Frontal cortex (tissue), 4 donors: Measurements from ENCODE around the gene TENM4. TPM values are rescaled to one million over a fixed set of nuclear protein-coding genes. Genes with fewer than 3 reads are reported as not detected.

ENCODE experiments used
- DNase-seq, 2 donors: peaks; one replicate each; pipeline ENCODE4 v3.0.0; 2012; ENCODE audit warnings: low spot score in 2 of 2
- FAIRE-seq: peaks from 2 replicates; lab custom pipeline; 2012; peaks lifted over from hg19 to GRCh38; lab: Jason Lieb, UNC
- total RNA-seq: library from RNA; depleted of rRNA; stranded (reverse); fragments of >200 nt; gene quantifications from one replicate; pipeline ENCODE4 v1.2.3, GENCODE V29; 2014
- donor health status: control.
- donor health status: control.
- donor health status: control.

The TENM4 gene
- total RNA-seq, 1 donor from 2014 or later: 55.0 TPM

- DNase-seq: no peak
- FAIRE-seq: no peak
Measured at GRCh38 chr11:79025622-79026021, 415.2 kb downstream of the TENM4 start.

- DNase-seq (no peak), FAIRE-seq (no peak)
Measured at GRCh38 chr11:79025097-79025496, 415.7 kb downstream of the TENM4 start.

GRCh38 chr11:79022265-79022664 lies 418.6 kb downstream of the TENM4 start:
- no peak for FAIRE-seq

GRCh38 chr11:79021601-79022000 lies 419.2 kb downstream of the TENM4 start:
- DNase-seq (no peak), FAIRE-seq (no peak)

More at GRCh38 chr11:79022265-79022664, 418.6 kb downstream of the TENM4 start:
- DNase-seq: no peak

- peak; percentile 60 for FAIRE-seq
- peak in 1 of 2 donors; percentile 14 for DNase-seq
Measured at GRCh38 chr11:79019975-79020374, 420.9 kb downstream of the TENM4 start.

- DNase-seq (no peak), FAIRE-seq (no peak)
Measured at GRCh38 chr11:79019277-79019676, 421.6 kb downstream of the TENM4 start.

- no peak for FAIRE-seq
- DNase-seq: no peak
Measured at GRCh38 chr11:79018371-79018849, 422.4 kb downstream of the TENM4 start.

- no peak for DNase-seq
- FAIRE-seq: no peak
Measured at GRCh38 chr11:79017811-79018210, 423.0 kb downstream of the TENM4 start.

GRCh38 chr11:79013509-79013908 lies 427.3 kb downstream of the TENM4 start:
- FAIRE-seq: no peak
- no peak for DNase-seq

- DNase-seq (no peak), FAIRE-seq (no peak)
Measured at GRCh38 chr11:79011357-79011756, 429.5 kb downstream of the TENM4 start.

- FAIRE-seq (no peak), DNase-seq (no peak)
Measured at GRCh38 chr11:79007771-79008402, 432.9 kb downstream of the TENM4 start.

GRCh38 chr11:79006854-79007253 lies 434.0 kb downstream of the TENM4 start:
- DNase-seq (no peak), FAIRE-seq (no peak)

- DNase-seq (no peak), FAIRE-seq (no peak)
Measured at GRCh38 chr11:78996007-78996406, 444.8 kb downstream of the TENM4 start.

- FAIRE-seq (no peak), DNase-seq (no peak)
Measured at GRCh38 chr11:78995171-78995570, 445.7 kb downstream of the TENM4 start.

GRCh38 chr11:78993802-78994430 lies 446.9 kb downstream of the TENM4 start:
- DNase-seq: no peak
- FAIRE-seq: no peak

- no peak for FAIRE-seq
- DNase-seq: no peak
Measured at GRCh38 chr11:78991681-78992080, 449.1 kb downstream of the TENM4 start.

- DNase-seq (no peak), FAIRE-seq (no peak)
Measured at GRCh38 chr11:78990261-78990660, 450.6 kb downstream of the TENM4 start.

GRCh38 chr11:78987748-78988147 lies 453.1 kb downstream of the TENM4 start:
- FAIRE-seq: no peak
- DNase-seq: no peak

GRCh38 chr11:78986305-78986704 lies 454.5 kb downstream of the TENM4 start:
- FAIRE-seq (no peak), DNase-seq (no peak)

- DNase-seq (no peak), FAIRE-seq (no peak)
Measured at GRCh38 chr11:78985663-78986062, 455.2 kb downstream of the TENM4 start.

- no peak for FAIRE-seq
- DNase-seq: no peak
Measured at GRCh38 chr11:78982473-78982872, 458.4 kb downstream of the TENM4 start.

- no peak for FAIRE-seq
- DNase-seq: no peak
Measured at GRCh38 chr11:78981153-78981552, 459.7 kb downstream of the TENM4 start.
